OCI-LY1 (cell line): ENCODE measurements around the gene SKAP2.

Experiments used
- EZH2 ChIP-seq: fragments of 200-600 bp; sonication (generic), shearing (Covaris generic); IDR thresholded peaks from 2 replicates; pipeline ENCODE4 v1.8.0; 2017; ENCODE audit warnings: borderline replicate concordance, mixed run types, mild to moderate bottlenecking, antibody characterized with exemption, low read length, moderate library complexity, mixed read lengths
- TF ChIP-seq, protein P1 (sequence below): fragments of 200-600 bp; sonication (generic), shearing (Covaris generic); IDR thresholded peaks from 2 replicates; pipeline ENCODE4 v1.5.1; 2017; ENCODE audit warnings: mild to moderate bottlenecking, antibody characterized with exemption, low read length, moderate library complexity, mixed read lengths

GRCh38 chr7:26912933-26913536 is 48.6 kb upstream of the SKAP2 start:
- no peak for TF ChIP-seq EZH2
- TF ChIP-seq, protein P1, sequence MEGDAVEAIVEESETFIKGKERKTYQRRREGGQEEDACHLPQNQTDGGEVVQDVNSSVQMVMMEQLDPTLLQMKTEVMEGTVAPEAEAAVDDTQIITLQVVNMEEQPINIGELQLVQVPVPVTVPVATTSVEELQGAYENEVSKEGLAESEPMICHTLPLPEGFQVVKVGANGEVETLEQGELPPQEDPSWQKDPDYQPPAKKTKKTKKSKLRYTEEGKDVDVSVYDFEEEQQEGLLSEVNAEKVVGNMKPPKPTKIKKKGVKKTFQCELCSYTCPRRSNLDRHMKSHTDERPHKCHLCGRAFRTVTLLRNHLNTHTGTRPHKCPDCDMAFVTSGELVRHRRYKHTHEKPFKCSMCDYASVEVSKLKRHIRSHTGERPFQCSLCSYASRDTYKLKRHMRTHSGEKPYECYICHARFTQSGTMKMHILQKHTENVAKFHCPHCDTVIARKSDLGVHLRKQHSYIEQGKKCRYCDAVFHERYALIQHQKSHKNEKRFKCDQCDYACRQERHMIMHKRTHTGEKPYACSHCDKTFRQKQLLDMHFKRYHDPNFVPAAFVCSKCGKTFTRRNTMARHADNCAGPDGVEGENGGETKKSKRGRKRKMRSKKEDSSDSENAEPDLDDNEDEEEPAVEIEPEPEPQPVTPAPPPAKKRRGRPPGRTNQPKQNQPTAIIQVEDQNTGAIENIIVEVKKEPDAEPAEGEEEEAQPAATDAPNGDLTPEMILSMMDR = no peak
